ENCODE measurements around the gene KIF5C.

DNA sequence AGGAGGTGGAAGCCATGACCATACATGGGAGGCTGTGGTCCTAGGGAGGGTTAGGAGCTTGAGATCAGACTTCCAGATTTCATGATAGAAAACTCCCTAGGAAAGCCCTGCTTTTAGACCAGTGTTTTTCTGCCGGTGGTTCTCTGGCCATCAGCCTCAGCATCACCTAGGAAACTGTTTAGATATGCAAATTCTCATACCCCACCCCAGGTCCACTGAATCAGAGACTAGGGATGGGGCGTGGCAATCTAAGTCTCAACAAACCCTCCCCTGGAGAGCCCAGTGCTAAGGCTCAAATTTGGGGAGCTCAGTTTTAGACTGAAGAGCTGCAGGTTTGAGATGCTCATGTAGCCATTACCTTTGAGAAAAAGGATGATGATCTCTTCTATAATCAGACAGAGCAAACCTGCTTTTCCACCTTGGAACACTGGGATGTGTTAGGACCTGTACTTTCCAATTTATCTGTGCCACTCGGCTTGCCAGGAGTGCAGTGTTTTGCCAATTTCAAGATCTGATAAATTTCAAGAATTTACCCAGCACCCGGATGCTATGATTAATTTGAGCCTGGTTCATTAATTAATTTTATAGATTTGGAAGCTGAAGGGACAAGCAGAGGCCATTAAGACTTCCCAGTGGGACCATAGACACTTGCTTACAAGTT is 132.0 kb downstream of the KIF5C start:
- TF ChIP-seq ZNF251 (CRISPR knock-in tag; IDR thresholded peaks at IDR 0.05) (no peak), ZSCAN29 (CRISPR knock-in tag; conservative IDR thresholded peaks at IDR 0.05) (no peak), ZNF431 (CRISPR knock-in tag; IDR thresholded peaks at IDR 0.05; ENCODE audit: borderline replicate concordance, low read depth) (no peak), RAD21 (CRISPR knock-in tag; IDR thresholded peaks at IDR 0.05) (no peak), POLR2A (IDR thresholded peaks at IDR 0.05; ENCODE audit: insufficient read depth in 1 of 2, low read depth in 2 of 2, low read length in 2 of 2) (no peak), ZNF749 (CRISPR knock-in tag; IDR thresholded peaks at IDR 0.05; ENCODE audit: borderline replicate concordance) (no peak), USF2 (IDR thresholded peaks at IDR 0.05; ENCODE audit: low read depth, low read length) (no peak), USF2 (CRISPR knock-in tag; IDR thresholded peaks at IDR 0.05; ENCODE audit: borderline replicate concordance) (no peak), UBTF (CRISPR knock-in tag; IDR thresholded peaks at IDR 0.05) (no peak), ZBTB20 (CRISPR knock-in tag; IDR thresholded peaks at IDR 0.05; ENCODE audit: borderline replicate concordance, low read depth) (no peak), SP4 (CRISPR knock-in tag; IDR thresholded peaks at IDR 0.05) (no peak), DZIP1 (CRISPR knock-in tag; IDR thresholded peaks at IDR 0.05) (no peak)
- TF ChIP-seq, protein P1, sequence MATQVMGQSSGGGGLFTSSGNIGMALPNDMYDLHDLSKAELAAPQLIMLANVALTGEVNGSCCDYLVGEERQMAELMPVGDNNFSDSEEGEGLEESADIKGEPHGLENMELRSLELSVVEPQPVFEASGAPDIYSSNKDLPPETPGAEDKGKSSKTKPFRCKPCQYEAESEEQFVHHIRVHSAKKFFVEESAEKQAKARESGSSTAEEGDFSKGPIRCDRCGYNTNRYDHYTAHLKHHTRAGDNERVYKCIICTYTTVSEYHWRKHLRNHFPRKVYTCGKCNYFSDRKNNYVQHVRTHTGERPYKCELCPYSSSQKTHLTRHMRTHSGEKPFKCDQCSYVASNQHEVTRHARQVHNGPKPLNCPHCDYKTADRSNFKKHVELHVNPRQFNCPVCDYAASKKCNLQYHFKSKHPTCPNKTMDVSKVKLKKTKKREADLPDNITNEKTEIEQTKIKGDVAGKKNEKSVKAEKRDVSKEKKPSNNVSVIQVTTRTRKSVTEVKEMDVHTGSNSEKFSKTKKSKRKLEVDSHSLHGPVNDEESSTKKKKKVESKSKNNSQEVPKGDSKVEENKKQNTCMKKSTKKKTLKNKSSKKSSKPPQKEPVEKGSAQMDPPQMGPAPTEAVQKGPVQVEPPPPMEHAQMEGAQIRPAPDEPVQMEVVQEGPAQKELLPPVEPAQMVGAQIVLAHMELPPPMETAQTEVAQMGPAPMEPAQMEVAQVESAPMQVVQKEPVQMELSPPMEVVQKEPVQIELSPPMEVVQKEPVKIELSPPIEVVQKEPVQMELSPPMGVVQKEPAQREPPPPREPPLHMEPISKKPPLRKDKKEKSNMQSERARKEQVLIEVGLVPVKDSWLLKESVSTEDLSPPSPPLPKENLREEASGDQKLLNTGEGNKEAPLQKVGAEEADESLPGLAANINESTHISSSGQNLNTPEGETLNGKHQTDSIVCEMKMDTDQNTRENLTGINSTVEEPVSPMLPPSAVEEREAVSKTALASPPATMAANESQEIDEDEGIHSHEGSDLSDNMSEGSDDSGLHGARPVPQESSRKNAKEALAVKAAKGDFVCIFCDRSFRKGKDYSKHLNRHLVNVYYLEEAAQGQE (IDR thresholded peaks at IDR 0.05; ENCODE audit: borderline replicate concordance in 1 of 2, low read depth in 1 of 2, low read length in 2 of 2): no peak
- TF ChIP-seq, protein P2, sequence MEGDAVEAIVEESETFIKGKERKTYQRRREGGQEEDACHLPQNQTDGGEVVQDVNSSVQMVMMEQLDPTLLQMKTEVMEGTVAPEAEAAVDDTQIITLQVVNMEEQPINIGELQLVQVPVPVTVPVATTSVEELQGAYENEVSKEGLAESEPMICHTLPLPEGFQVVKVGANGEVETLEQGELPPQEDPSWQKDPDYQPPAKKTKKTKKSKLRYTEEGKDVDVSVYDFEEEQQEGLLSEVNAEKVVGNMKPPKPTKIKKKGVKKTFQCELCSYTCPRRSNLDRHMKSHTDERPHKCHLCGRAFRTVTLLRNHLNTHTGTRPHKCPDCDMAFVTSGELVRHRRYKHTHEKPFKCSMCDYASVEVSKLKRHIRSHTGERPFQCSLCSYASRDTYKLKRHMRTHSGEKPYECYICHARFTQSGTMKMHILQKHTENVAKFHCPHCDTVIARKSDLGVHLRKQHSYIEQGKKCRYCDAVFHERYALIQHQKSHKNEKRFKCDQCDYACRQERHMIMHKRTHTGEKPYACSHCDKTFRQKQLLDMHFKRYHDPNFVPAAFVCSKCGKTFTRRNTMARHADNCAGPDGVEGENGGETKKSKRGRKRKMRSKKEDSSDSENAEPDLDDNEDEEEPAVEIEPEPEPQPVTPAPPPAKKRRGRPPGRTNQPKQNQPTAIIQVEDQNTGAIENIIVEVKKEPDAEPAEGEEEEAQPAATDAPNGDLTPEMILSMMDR (CRISPR knock-in tag; IDR thresholded peaks at IDR 0.05): no peak
